HG02938 (cell line): ENCODE measurements around the gene EYA2.

Experiments
- ATAC-seq: cut with Tn5 transposase; IDR thresholded peaks from one replicate; pipeline ENCODE4 v1.9.1; 2021; ENCODE audit warnings: mild to moderate bottlenecking, moderate library complexity; ENCODE audit not compliant: unreplicated experiment

The EYA2 gene

GRCh38 chr20:47031004-47031403, 136.4 kb downstream of the EYA2 start:
- no peak for ATAC-seq

GRCh38 chr20:47031821-47032220, 137.2 kb downstream of the EYA2 start:
- no peak for ATAC-seq

GRCh38 chr20:47032933-47033578, 138.4 kb downstream of the EYA2 start:
- ATAC-seq: no peak

GRCh38 chr20:47033665-47034064, 139.0 kb downstream of the EYA2 start:
- ATAC-seq: no peak

- ATAC-seq: no peak
Observed at GRCh38 chr20:47035026-47035590, 140.5 kb downstream of the EYA2 start.

GRCh38 chr20:47036091-47036870, 141.6 kb downstream of the EYA2 start:
- ATAC-seq: no peak

- ATAC-seq: no peak
Observed at GRCh38 chr20:47038566-47039560, 144.2 kb downstream of the EYA2 start.

- ATAC-seq: no peak
Observed at GRCh38 chr20:47040506-47041125, 146.0 kb downstream of the EYA2 start.

- no peak for ATAC-seq
Observed at GRCh38 chr20:47041396-47041899, 146.8 kb downstream of the EYA2 start.

GRCh38 chr20:47042464-47042863, 147.8 kb downstream of the EYA2 start:
- no peak for ATAC-seq

GRCh38 chr20:47043086-47043485, 148.4 kb downstream of the EYA2 start:
- no peak for ATAC-seq

- ATAC-seq: no peak
Observed at GRCh38 chr20:47044938-47045337, 150.3 kb downstream of the EYA2 start.

- no peak for ATAC-seq
Observed at GRCh38 chr20:47048054-47048453, 153.4 kb downstream of the EYA2 start.

- ATAC-seq: no peak
Observed at GRCh38 chr20:47049771-47050170, 155.1 kb downstream of the EYA2 start.

GRCh38 chr20:47050996-47051395, 156.4 kb downstream of the EYA2 start:
- no peak for ATAC-seq

- ATAC-seq: no peak
Observed at GRCh38 chr20:47051936-47052526, 157.4 kb downstream of the EYA2 start.

- no peak for ATAC-seq
Observed at GRCh38 chr20:47054506-47054905, 159.9 kb downstream of the EYA2 start.

- no peak for ATAC-seq
Observed at GRCh38 chr20:47054945-47055344, 160.3 kb downstream of the EYA2 start.

GRCh38 chr20:47055699-47056369, 161.2 kb downstream of the EYA2 start:
- ATAC-seq: no peak
